Stimulated activated CD8-positive, alpha-beta memory T cell treated with anti-CD3 and anti-CD28 coated beads, Interleukin-15, amount 100 ng/mL, for 1 hour (primary cell): ENCODE results near the gene SSTR4.
"Not testable (repeated sequence)": the region's sequence is repeated elsewhere in the genome, so short reads cannot be mapped to it uniquely, and the experiment has no call there.

ENCODE experiments used
- DNase-seq: peaks from one replicate; pipeline ENCODE4 v3.0.0-alpha.2; 2020; ENCODE audit warnings: low read depth

The SSTR4 gene

GRCh38 chr20:23018941-23019340, 16.2 kb upstream of the SSTR4 start:
- DNase-seq, result no peak

- no peak for DNase-seq
These were observed 15.7 kb upstream of the SSTR4 start for GRCh38 chr20:23019403-23019802.

- no peak for DNase-seq
These were observed 14.7 kb upstream of the SSTR4 start for GRCh38 chr20:23020230-23021018.

- DNase-seq, result no peak
These were observed 13.6 kb upstream of the SSTR4 start for GRCh38 chr20:23021541-23021940.

- DNase-seq, result no peak
These were observed 13.2 kb upstream of the SSTR4 start for GRCh38 chr20:23021951-23022350.

- no peak for DNase-seq
These were observed 12.3 kb upstream of the SSTR4 start for GRCh38 chr20:23022849-23023248.

- no peak for DNase-seq
These were observed 11.4 kb upstream of the SSTR4 start for GRCh38 chr20:23023621-23024177.

GRCh38 chr20:23024701-23025100, 10.4 kb upstream of the SSTR4 start:
- DNase-seq, result no peak

GRCh38 chr20:23025503-23025902, 9.6 kb upstream of the SSTR4 start:
- not testable (repeated sequence) for DNase-seq

- no peak for DNase-seq
These were observed 7.4 kb upstream of the SSTR4 start for GRCh38 chr20:23027721-23028120.

- DNase-seq, result no peak
These were observed 6.7 kb upstream of the SSTR4 start for GRCh38 chr20:23028392-23028791.

- DNase-seq, result no peak
These were observed 5.8 kb upstream of the SSTR4 start for GRCh38 chr20:23029324-23029723.

- DNase-seq, result no peak
These were observed 3.8 kb upstream of the SSTR4 start for GRCh38 chr20:23031346-23031745.

GRCh38 chr20:23032056-23032749, 2.9 kb upstream of the SSTR4 start:
- DNase-seq, result no peak

- no peak for DNase-seq
These were observed 2.4 kb upstream of the SSTR4 start for GRCh38 chr20:23032750-23033078.

GRCh38 chr20:23033918-23034317, 1.2 kb upstream of the SSTR4 start:
- no peak for DNase-seq

- DNase-seq, result no peak
These were observed 619 bp downstream of the SSTR4 start for GRCh38 chr20:23035731-23036130.

GRCh38 chr20:23036371-23036770, 1.3 kb downstream of the SSTR4 start:
- DNase-seq, result no peak

- no peak for DNase-seq
These were observed 1.9 kb downstream of the SSTR4 start for GRCh38 chr20:23037017-23037481.

- DNase-seq, result no peak
These were observed 4.2 kb downstream of the SSTR4 start for GRCh38 chr20:23039136-23039875.

GRCh38 chr20:23039885-23040508, 4.9 kb downstream of the SSTR4 start:
- no peak for DNase-seq

- DNase-seq, result no peak
These were observed 7.2 kb downstream of the SSTR4 start for GRCh38 chr20:23042270-23042669.
